K562 (cell line): ENCODE measurements around the gene LSM4. TPM values are rescaled to one million over a fixed set of nuclear protein-coding genes. Genes with fewer than 3 reads are reported as not detected.
A peak's percentile ranks its signal among the peaks of the same experiment; 100 is the strongest.

Source experiments
- GATAD2A ChIP-seq: fragments of 450-650 bp; IDR thresholded peaks from 2 replicates; pipeline ENCODE4 v1.6.1; 2017
- SMARCE1 ChIP-seq: fragments of 450-650 bp; IDR thresholded peaks from 2 replicates; pipeline ENCODE4 v1.7.1; 2016; ENCODE audit warnings: mild to moderate bottlenecking
- TFAM ChIP-seq: fragments of 250-450 bp; sonication (Bioruptor Pico); conservative IDR thresholded peaks from 2 replicates; pipeline ENCODE4 v1.5.0; 2021; ENCODE audit warnings: mild to moderate bottlenecking, moderate library complexity
- ZNF584 ChIP-seq: fragments of 200-800 bp; sonication (Bioruptor generic); IDR thresholded peaks from 2 replicates; pipeline ENCODE4 v1.6.1; 2016; ENCODE audit warnings: low read depth, mild to moderate bottlenecking, missing genetic modification characterization, missing compliant biosample characterization
- polyA plus RNA-seq, 8 experiments: library from polyadenylated mRNA; depleted of rRNA in 4 of 8; stranded (reverse) in 5 of 8; unstranded in 3 of 8; fragments of >200 nt; fragmentation: Nextera tagmentation in 2 of 8; fragmentation: Illumina TruSeq in 1 of 8; extraction: Ambion mirVana in 2 of 8; extraction: Trizol in 1 of 8; gene quantifications; 2 replicates each; pipeline versions ENCODE4 v1.2.1 to v1.2.3, GENCODE V29; 2011 to 2014; ENCODE audit warnings: inconsistent platforms in 1 of 8, missing spikeins in 1 of 8
- total RNA-seq, 7 experiments: library from RNA; depleted of rRNA in 6 of 7; stranded (reverse); fragments of >200 nt in 6 of 7; fragmentation: Illumina TruSeq in 2 of 7; extraction: Trizol in 2 of 7; gene quantifications; 2 replicates each; pipeline versions ENCODE4 v1.2.1 to v1.2.3, GENCODE V29; 2011 to 2021; ENCODE audit warnings: low replicate concordance in 1 of 7
- TF ChIP-seq, protein P1 (sequence below): fragments of 200-600 bp; sonication (generic); IDR thresholded peaks from one replicate; pipeline ENCODE4 v1.6.1; 2012; ENCODE audit warnings: mild to moderate bottlenecking, low read depth, low read length, inconsistent platforms
- TF ChIP-seq, protein P2 (sequence below): fragments of 200-800 bp; sonication (Bioruptor generic); IDR thresholded peaks from 2 replicates; pipeline ENCODE4 v1.6.1; 2017; ENCODE audit warnings: missing genetic modification characterization, missing compliant biosample characterization
- TF ChIP-seq, protein P3 (sequence below): sonication (generic); formaldehyde crosslinking; IDR thresholded peaks from 2 replicates; pipeline ENCODE4 v1.8.0; 2022; ENCODE audit warnings: missing genetic modification reagents, mild to moderate bottlenecking, borderline replicate concordance
- TF ChIP-seq, protein P4 (sequence below), 3 experiments: fragments of 200-800 bp in 1 of 3; sonication (Bioruptor generic) in 1 of 3; sonication (generic) in 1 of 3; formaldehyde crosslinking in 1 of 3; IDR thresholded peaks; 2 replicates each; pipeline versions ENCODE4 v1.6.1 to v1.8.0; 2016 to 2022; ENCODE audit warnings: mild to moderate bottlenecking in 2 of 3, missing compliant biosample characterization in 2 of 3, missing genetic modification characterization in 2 of 3, missing genetic modification reagents in 1 of 3

The LSM4 gene
- total and polyA plus RNA-seq, 9 of the 15 experiments (the other 6 are each of a cell fraction or from before 2014, with no cell fraction given), result 11.9 to 763 (median 202) TPM

DNA sequence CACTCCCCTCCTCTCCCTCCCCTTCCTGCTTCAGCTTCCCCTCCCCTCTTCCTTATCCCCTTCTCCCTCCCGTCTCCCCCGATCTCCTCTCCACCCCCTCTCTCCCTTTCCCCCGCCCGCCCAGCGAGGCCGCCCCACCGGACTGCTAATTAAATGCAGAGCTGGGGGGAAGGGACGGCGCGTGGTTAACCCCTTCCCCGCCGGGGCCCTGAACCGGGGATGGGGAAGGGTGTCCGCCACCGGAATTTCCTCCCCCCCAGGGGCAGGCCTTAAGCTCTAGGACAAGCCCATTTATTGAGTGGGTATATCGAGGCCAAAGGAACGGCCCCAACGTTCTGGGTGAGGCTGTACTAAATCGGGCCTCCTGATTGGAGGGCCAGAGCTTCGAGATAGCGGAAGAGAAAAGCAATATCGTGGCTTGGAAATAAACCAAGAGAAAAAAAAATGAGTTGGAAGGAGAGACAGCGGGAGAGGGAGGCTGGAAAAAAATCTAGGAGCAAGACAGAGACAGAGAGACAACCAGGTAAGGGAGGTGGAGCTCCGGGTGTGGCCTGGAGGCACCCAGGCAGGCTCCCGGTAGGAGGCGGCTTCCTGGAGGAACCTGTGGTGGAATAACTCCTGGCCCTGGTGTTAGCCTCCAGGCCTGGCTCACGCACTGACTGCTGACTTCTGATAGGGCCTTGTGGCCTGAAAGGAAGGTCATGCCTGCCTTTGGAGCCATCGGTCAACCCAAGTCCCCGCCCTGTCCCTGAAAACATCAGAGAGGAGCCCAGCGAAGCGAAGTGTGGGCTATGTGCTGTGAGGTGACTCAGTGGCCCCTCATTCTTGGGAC is 29.9 kb downstream of the LSM4 start (continued):
- TF ChIP-seq, protein P1, sequence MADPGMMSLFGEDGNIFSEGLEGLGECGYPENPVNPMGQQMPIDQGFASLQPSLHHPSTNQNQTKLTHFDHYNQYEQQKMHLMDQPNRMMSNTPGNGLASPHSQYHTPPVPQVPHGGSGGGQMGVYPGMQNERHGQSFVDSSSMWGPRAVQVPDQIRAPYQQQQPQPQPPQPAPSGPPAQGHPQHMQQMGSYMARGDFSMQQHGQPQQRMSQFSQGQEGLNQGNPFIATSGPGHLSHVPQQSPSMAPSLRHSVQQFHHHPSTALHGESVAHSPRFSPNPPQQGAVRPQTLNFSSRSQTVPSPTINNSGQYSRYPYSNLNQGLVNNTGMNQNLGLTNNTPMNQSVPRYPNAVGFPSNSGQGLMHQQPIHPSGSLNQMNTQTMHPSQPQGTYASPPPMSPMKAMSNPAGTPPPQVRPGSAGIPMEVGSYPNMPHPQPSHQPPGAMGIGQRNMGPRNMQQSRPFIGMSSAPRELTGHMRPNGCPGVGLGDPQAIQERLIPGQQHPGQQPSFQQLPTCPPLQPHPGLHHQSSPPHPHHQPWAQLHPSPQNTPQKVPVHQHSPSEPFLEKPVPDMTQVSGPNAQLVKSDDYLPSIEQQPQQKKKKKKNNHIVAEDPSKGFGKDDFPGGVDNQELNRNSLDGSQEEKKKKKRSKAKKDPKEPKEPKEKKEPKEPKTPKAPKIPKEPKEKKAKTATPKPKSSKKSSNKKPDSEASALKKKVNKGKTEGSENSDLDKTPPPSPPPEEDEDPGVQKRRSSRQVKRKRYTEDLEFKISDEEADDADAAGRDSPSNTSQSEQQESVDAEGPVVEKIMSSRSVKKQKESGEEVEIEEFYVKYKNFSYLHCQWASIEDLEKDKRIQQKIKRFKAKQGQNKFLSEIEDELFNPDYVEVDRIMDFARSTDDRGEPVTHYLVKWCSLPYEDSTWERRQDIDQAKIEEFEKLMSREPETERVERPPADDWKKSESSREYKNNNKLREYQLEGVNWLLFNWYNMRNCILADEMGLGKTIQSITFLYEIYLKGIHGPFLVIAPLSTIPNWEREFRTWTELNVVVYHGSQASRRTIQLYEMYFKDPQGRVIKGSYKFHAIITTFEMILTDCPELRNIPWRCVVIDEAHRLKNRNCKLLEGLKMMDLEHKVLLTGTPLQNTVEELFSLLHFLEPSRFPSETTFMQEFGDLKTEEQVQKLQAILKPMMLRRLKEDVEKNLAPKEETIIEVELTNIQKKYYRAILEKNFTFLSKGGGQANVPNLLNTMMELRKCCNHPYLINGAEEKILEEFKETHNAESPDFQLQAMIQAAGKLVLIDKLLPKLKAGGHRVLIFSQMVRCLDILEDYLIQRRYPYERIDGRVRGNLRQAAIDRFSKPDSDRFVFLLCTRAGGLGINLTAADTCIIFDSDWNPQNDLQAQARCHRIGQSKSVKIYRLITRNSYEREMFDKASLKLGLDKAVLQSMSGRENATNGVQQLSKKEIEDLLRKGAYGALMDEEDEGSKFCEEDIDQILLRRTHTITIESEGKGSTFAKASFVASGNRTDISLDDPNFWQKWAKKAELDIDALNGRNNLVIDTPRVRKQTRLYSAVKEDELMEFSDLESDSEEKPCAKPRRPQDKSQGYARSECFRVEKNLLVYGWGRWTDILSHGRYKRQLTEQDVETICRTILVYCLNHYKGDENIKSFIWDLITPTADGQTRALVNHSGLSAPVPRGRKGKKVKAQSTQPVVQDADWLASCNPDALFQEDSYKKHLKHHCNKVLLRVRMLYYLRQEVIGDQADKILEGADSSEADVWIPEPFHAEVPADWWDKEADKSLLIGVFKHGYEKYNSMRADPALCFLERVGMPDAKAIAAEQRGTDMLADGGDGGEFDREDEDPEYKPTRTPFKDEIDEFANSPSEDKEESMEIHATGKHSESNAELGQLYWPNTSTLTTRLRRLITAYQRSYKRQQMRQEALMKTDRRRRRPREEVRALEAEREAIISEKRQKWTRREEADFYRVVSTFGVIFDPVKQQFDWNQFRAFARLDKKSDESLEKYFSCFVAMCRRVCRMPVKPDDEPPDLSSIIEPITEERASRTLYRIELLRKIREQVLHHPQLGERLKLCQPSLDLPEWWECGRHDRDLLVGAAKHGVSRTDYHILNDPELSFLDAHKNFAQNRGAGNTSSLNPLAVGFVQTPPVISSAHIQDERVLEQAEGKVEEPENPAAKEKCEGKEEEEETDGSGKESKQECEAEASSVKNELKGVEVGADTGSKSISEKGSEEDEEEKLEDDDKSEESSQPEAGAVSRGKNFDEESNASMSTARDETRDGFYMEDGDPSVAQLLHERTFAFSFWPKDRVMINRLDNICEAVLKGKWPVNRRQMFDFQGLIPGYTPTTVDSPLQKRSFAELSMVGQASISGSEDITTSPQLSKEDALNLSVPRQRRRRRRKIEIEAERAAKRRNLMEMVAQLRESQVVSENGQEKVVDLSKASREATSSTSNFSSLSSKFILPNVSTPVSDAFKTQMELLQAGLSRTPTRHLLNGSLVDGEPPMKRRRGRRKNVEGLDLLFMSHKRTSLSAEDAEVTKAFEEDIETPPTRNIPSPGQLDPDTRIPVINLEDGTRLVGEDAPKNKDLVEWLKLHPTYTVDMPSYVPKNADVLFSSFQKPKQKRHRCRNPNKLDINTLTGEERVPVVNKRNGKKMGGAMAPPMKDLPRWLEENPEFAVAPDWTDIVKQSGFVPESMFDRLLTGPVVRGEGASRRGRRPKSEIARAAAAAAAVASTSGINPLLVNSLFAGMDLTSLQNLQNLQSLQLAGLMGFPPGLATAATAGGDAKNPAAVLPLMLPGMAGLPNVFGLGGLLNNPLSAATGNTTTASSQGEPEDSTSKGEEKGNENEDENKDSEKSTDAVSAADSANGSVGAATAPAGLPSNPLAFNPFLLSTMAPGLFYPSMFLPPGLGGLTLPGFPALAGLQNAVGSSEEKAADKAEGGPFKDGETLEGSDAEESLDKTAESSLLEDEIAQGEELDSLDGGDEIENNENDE, result no peak
- no peak; the same call in 1 of the 2 replicates for TF ChIP-seq GATAD2A
- TF ChIP-seq ZNF584 (CRISPR knock-in tag), result 0 out of 2 replicates have a peak, but pooled peaks have one; percentile 43
- TF ChIP-seq TFAM (CRISPR knock-in tag), result no peak
- TF ChIP-seq, protein P2, sequence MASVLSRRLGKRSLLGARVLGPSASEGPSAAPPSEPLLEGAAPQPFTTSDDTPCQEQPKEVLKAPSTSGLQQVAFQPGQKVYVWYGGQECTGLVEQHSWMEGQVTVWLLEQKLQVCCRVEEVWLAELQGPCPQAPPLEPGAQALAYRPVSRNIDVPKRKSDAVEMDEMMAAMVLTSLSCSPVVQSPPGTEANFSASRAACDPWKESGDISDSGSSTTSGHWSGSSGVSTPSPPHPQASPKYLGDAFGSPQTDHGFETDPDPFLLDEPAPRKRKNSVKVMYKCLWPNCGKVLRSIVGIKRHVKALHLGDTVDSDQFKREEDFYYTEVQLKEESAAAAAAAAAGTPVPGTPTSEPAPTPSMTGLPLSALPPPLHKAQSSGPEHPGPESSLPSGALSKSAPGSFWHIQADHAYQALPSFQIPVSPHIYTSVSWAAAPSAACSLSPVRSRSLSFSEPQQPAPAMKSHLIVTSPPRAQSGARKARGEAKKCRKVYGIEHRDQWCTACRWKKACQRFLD (CRISPR knock-in tag), result peak; percentile 76; the same call in 1 of the 2 replicates
- TF ChIP-seq, protein P3, sequence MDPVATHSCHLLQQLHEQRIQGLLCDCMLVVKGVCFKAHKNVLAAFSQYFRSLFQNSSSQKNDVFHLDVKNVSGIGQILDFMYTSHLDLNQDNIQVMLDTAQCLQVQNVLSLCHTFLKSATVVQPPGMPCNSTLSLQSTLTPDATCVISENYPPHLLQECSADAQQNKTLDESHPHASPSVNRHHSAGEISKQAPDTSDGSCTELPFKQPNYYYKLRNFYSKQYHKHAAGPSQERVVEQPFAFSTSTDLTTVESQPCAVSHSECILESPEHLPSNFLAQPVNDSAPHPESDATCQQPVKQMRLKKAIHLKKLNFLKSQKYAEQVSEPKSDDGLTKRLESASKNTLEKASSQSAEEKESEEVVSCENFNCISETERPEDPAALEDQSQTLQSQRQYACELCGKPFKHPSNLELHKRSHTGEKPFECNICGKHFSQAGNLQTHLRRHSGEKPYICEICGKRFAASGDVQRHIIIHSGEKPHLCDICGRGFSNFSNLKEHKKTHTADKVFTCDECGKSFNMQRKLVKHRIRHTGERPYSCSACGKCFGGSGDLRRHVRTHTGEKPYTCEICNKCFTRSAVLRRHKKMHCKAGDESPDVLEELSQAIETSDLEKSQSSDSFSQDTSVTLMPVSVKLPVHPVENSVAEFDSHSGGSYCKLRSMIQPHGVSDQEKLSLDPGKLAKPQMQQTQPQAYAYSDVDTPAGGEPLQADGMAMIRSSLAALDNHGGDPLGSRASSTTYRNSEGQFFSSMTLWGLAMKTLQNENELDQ (CRISPR knock-in tag), result 0 out of 2 replicates have a peak, but pooled peaks have one; percentile 50
- TF ChIP-seq SMARCE1, result peak; percentile 48; the same call in 1 of the 2 replicates
- TF ChIP-seq, protein P4, sequence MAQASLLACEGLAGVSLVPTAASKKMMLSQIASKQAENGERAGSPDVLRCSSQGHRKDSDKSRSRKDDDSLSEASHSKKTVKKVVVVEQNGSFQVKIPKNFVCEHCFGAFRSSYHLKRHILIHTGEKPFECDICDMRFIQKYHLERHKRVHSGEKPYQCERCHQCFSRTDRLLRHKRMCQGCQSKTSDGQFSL (CRISPR knock-in tag; IDR thresholded peaks at IDR 0.05), result no peak
- TF ChIP-seq, protein P4 (tag; IDR thresholded peaks at IDR 0.05), result peak in 1 of 2 experiments; percentile 73; a peak in 1 of 4 replicates
